ENCODE data around the gene LBX1. TPM values are rescaled to one million over a fixed set of nuclear protein-coding genes. Genes with fewer than 3 reads are reported as not detected.
A peak's percentile ranks its signal among the peaks of the same experiment; 100 is the strongest.

The LBX1 gene
- polyA plus RNA-seq, 1 donor from 2014 or later: not detected

GRCh38 chr10:101218351-101219138, 10.7 kb downstream of the LBX1 start:
- no peaks in the 10 kb centered on the region for H3K9me2 ChIP-seq (ENCODE audit: insufficient read depth, low read length)
- H3K36me3 ChIP-seq (ENCODE audit: insufficient read depth, low read length): no peaks in the 10 kb centered on the region
- TF ChIP-seq REST (IDR thresholded peaks at IDR 0.05; ENCODE audit: borderline replicate concordance): no peak
- peak; percentile 29 for TF ChIP-seq POLR2AphosphoS5 (IDR thresholded peaks at IDR 0.05)
- TF ChIP-seq EZH2 (IDR thresholded peaks at IDR 0.05; ENCODE audit: borderline replicate concordance, insufficient read depth, low read length, poor library complexity, severe bottlenecking): peak; percentile 8
- no peaks in the 10 kb centered on the region for H4K20me1 ChIP-seq (ENCODE audit: insufficient read depth)
- H2AFZ ChIP-seq (ENCODE audit: low read depth, low read length): no peak overlapping the region
- no peak overlapping the region for H3K9ac ChIP-seq (ENCODE audit: low read length)
- H3F3A ChIP-seq (ENCODE audit: insufficient read depth, low read length, poor library complexity, severe bottlenecking): no peaks in the 10 kb centered on the region
- no peak overlapping the region for H3K4me3 ChIP-seq (ENCODE audit: low read length)
- H3K4me2 ChIP-seq (ENCODE audit: low read length): no peak overlapping the region
- H3K27me3 ChIP-seq (ENCODE audit: insufficient read depth, low read depth, low read length): peaks cover 100% of the 10 kb centered on the region
- H3K79me2 ChIP-seq (replicated peaks; ENCODE audit: insufficient read depth, low read length): no peaks in the 10 kb centered on the region
- no peak overlapping the region for H3K27ac ChIP-seq (ENCODE audit: low read length)
- H3K9me3 ChIP-seq (ENCODE audit: low read length): no peaks in the 10 kb centered on the region

DNA sequence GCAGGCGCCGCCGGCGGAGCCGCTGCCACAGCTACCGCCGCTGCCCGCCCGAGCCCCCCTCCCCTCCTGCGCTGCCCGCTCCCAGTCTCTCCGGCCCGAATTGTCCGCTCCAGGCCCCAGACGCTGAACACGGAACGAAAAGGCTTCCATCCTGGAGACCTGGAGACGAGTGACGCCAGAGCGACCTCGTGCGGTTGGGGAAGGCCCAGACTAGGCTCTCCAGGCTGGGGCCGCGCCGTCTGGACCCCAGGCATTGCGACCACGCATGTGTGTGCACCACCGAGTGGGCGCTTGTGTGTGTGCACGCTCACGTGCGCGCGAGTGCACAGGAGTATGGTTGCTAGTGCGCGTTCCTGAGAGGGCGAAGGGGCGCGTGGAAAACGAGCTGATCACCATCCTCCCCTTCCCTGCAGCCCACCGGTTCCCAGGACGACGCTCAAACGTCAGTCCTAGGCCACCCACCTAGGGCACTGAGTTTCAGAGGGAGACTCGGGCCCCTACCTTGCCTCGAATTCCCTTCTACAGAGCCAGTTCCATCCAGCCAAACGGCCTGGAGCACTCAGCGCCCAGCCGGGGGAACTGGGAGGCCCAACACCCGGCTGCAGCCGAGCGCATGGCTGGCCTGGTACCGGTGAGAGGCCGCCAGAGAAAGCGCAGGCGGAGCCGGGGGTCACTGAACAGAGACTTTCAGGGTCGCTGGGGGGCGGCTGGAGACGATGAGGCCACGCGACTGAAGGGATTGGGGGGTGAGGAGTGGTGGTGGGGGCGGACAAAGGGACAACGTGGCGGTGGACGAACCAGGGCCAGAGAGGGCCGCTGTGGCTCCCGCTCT, 11.6 kb downstream of the LBX1 start:
- no peak overlapping the region for H3K27ac ChIP-seq (ENCODE audit: low read length)
- H3F3A ChIP-seq (ENCODE audit: insufficient read depth, low read length, poor library complexity, severe bottlenecking): no peaks in the 10 kb centered on the region
- H3K9me2 ChIP-seq (ENCODE audit: insufficient read depth, low read length): no peaks in the 10 kb centered on the region
- no peaks in the 10 kb centered on the region for H4K20me1 ChIP-seq (ENCODE audit: insufficient read depth)
- H2AFZ ChIP-seq (ENCODE audit: low read depth, low read length): no peak overlapping the region
- no peak overlapping the region for H3K4me2 ChIP-seq (ENCODE audit: low read length)
- no peaks in the 10 kb centered on the region for H3K9me3 ChIP-seq (ENCODE audit: low read length)
- peaks cover 100% of the 10 kb centered on the region for H3K27me3 ChIP-seq (ENCODE audit: insufficient read depth, low read depth, low read length)
- no peak overlapping the region for H3K9ac ChIP-seq (ENCODE audit: low read length)
- no peaks in the 10 kb centered on the region for H3K79me2 ChIP-seq (replicated peaks; ENCODE audit: insufficient read depth, low read length)
- H3K4me3 ChIP-seq (ENCODE audit: low read length): peak overlapping the region; percentile 43
- H3K36me3 ChIP-seq (ENCODE audit: insufficient read depth, low read length): no peaks in the 10 kb centered on the region
- TF ChIP-seq CTCF (IDR thresholded peaks at IDR 0.05; ENCODE audit: poor library complexity, severe bottlenecking) (peak; percentile 67), TAF1 (IDR thresholded peaks at IDR 0.05; ENCODE audit: low read depth) (no peak), RAD21 (conservative IDR thresholded peaks at IDR 0.05) (peak; percentile 48), SMC3 (conservative IDR thresholded peaks at IDR 0.05; ENCODE audit: poor library complexity) (peak; percentile 67), POLR2AphosphoS5 (IDR thresholded peaks at IDR 0.05) (peak; percentile 48), REST (IDR thresholded peaks at IDR 0.05; ENCODE audit: borderline replicate concordance) (no peak), EZH2 (IDR thresholded peaks at IDR 0.05; ENCODE audit: borderline replicate concordance, insufficient read depth, low read length, poor library complexity, severe bottlenecking) (peak; percentile 61), EP300 (conservative IDR thresholded peaks at IDR 0.05; ENCODE audit: poor library complexity, severe bottlenecking) (no peak), MXI1 (conservative IDR thresholded peaks at IDR 0.05; ENCODE audit: poor library complexity, severe bottlenecking) (no peak)
